ENCODE results near the gene MT1H. TPM values are rescaled to one million over a fixed set of nuclear protein-coding genes. Genes with fewer than 3 reads are reported as not detected.

Gene MT1H
- polyA plus RNA-seq, 1 experiment = not detected

GRCh38 chr16:56709443-56710040 lies 39.9 kb downstream of the MT1H start:
- no peak for TF ChIP-seq CTCF (IDR thresholded peaks at IDR 0.05; ENCODE audit: insufficient read depth, low read depth, low read length)
- ChIA-PET POLR2A (interaction anchor here (0.6 kb wide), 1 partner anchor 101 kb away, joined by 5 read pairs; the partner anchor contains the start of gene MT2A), CTCF (interaction anchor here (1.0 to 1.4 kb wide), 2 partner anchors 132 to 133 kb away, joined by 3 read pairs; no protein-coding TSS in a partner anchor)
- Histone ChIP-seq H3K27me3 (ENCODE audit: control insufficient read depth, insufficient read depth, low read length) (peaks cover 7% of the 10 kb centered on the region), H3K36me3 (ENCODE audit: control insufficient read depth, insufficient read depth, low read length) (no peaks in the 10 kb centered on the region), H3K4me3 (ENCODE audit: low read depth, low read length) (no peak overlapping the region)
- DNase-seq (ENCODE audit: low read depth) = no peak

GRCh38 chr16:56710181-56710737 lies 40.6 kb downstream of the MT1H start:
- ChIA-PET POLR2A (no interaction called here), CTCF (interaction anchor here (1.0 to 1.4 kb wide), 3 partner anchors 8 to 134 kb away, joined by 3 read pairs; no protein-coding TSS in a partner anchor)
- Histone ChIP-seq H3K27me3 (ENCODE audit: control insufficient read depth, insufficient read depth, low read length) (peaks cover 9% of the 10 kb centered on the region), H3K4me3 (ENCODE audit: low read depth, low read length) (no peak overlapping the region), H3K36me3 (ENCODE audit: control insufficient read depth, insufficient read depth, low read length) (no peaks in the 10 kb centered on the region)
- DNase-seq (ENCODE audit: low read depth) = no peak
- TF ChIP-seq CTCF (IDR thresholded peaks at IDR 0.05; ENCODE audit: insufficient read depth, low read depth, low read length) = no peak

- H3K36me3 ChIP-seq (ENCODE audit: control insufficient read depth, insufficient read depth, low read length) = no peaks in the 10 kb centered on the region
- ChIA-PET POLR2A (no interaction called here), CTCF (no interaction called here)
- H3K27me3 ChIP-seq (ENCODE audit: control insufficient read depth, insufficient read depth, low read length) = peaks cover 9% of the 10 kb centered on the region
- DNase-seq (ENCODE audit: low read depth) = no peak
- H3K4me3 ChIP-seq (ENCODE audit: low read depth, low read length) = no peak overlapping the region
- no peak for TF ChIP-seq CTCF (IDR thresholded peaks at IDR 0.05; ENCODE audit: insufficient read depth, low read depth, low read length)
Measured at GRCh38 chr16:56711862-56712261, 42.2 kb downstream of the MT1H start.

- ChIA-PET CTCF (interaction anchor here (0.8 kb wide), 1 partner anchor 153 kb away, joined by 3 read pairs; no protein-coding TSS in a partner anchor), POLR2A (no interaction called here)
- TF ChIP-seq CTCF (IDR thresholded peaks at IDR 0.05; ENCODE audit: insufficient read depth, low read depth, low read length) = no peak
- no peak for DNase-seq (ENCODE audit: low read depth)
- Histone ChIP-seq H3K4me3 (ENCODE audit: low read depth, low read length) (no peak overlapping the region), H3K27me3 (ENCODE audit: control insufficient read depth, insufficient read depth, low read length) (peaks cover 5% of the 10 kb centered on the region), H3K36me3 (ENCODE audit: control insufficient read depth, insufficient read depth, low read length) (no peaks in the 10 kb centered on the region)
Measured at GRCh38 chr16:56713794-56714193, 44.2 kb downstream of the MT1H start.

- Histone ChIP-seq H3K36me3 (ENCODE audit: control insufficient read depth, insufficient read depth, low read length) (no peaks in the 10 kb centered on the region), H3K4me3 (ENCODE audit: low read depth, low read length) (no peak overlapping the region), H3K27me3 (ENCODE audit: control insufficient read depth, insufficient read depth, low read length) (peaks cover 3% of the 10 kb centered on the region)
- POLR2A ChIA-PET = no interaction called here
- DNase-seq (ENCODE audit: low read depth) = no peak
- TF ChIP-seq CTCF (IDR thresholded peaks at IDR 0.05; ENCODE audit: insufficient read depth, low read depth, low read length) = no peak
- CTCF ChIA-PET = interaction anchor here (3.4 kb wide), 1 partner anchor 13 kb away, joined by 16 read pairs; no protein-coding TSS in a partner anchor
Measured at GRCh38 chr16:56715126-56715525, 45.5 kb downstream of the MT1H start.
